GM21360 (cell line): ENCODE results near the gene TSNAX.
"Not testable (repeated sequence)": the region's sequence is repeated elsewhere in the genome, so short reads cannot be mapped to it uniquely, and the experiment has no call there.

Source experiments
- ATAC-seq: cut with Tn5 transposase; IDR thresholded peaks from one replicate; pipeline ENCODE4 v1.9.1; 2021; ENCODE audit warnings: mild to moderate bottlenecking, moderate library complexity; ENCODE audit not compliant: unreplicated experiment

TSNAX gene, protein sequence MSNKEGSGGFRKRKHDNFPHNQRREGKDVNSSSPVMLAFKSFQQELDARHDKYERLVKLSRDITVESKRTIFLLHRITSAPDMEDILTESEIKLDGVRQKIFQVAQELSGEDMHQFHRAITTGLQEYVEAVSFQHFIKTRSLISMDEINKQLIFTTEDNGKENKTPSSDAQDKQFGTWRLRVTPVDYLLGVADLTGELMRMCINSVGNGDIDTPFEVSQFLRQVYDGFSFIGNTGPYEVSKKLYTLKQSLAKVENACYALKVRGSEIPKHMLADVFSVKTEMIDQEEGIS

DNA sequence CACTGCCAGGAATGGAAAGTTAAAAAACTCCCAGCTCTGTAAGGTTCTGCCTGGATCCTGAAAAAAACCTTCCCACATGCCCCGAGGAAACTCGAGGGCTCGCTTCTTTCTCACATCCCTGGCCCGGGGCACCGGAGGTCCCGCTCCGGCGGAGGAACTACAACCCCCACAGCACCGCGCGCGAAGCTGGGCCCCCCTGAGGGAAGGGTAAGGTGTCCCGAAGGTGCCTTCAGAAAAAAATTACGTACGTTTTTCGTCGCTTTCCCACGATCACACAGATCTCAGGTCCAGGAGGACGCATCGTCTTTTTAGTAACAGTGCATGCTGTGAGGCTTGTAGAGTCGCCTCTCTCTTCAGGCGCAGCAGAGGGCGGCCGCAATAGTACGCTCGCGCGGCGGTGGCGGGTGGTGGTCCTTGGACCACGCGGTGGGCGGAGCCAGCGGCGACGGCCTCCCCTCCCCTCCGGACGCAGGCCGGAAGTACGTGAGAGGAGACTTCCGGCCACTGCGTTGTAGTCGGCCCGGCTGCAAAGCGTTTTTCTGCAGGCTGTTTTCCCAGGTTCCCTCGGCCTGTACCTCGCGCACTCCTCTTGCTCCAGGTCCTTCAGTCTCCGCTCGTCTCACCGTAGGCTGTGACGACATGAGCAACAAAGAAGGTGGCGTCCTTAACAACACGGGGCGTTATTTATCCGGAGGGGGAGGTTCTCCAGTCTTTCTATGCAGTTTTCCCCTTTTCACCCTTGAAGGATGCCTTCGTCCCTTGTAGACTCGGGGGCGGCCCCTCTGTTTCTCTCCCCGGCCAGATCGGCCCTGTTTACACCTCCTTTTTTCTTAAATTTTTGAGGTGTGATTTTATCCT lies at the start of gene TSNAX:
TSNAX (plus strand) TSS at position 498 of the 858 bp plus-strand sequence; CDS start at position 640, 142 bp downstream.
- ATAC-seq: peak; percentile 94

DNA sequence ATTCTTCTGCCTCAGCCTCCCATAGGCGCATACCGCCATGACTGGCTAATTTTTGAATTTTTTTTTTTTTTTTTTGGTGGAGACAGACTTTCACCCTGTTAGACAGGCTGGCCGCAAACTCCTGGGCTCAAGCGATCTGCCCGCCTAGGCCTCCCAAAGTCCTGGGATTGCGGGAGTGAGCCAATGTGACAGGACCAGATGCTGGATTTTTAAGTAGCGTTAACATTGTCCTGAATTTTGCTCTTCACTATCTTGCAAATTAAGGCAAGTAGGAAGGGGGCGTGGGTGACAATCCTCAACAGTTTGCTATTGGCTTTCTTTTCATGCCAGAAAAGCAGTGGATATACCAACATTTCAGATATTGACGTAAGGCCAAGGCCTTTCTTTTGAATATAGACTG lies 49.7 kb upstream of the TSNAX start:
- no peak for ATAC-seq

DNA sequence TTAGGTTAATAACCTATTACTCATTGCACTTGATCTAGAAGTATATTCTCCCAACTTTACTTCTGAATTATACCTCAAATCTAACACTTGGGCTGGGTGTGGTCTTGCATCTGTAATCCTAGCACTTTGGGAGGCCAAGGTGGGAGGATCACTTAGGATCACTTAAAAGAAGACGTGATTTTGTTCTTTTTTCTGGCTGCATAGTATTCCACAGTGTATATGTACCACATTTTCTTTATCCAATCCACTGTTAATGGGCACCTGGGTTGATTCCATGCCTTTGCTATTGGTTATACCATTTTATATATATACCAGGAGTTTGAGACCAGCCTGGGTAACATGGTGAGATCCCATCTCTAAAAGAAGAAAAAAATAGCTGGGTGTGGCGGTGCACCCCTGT lies 48.5 kb upstream of the TSNAX start:
- no peak for ATAC-seq

DNA sequence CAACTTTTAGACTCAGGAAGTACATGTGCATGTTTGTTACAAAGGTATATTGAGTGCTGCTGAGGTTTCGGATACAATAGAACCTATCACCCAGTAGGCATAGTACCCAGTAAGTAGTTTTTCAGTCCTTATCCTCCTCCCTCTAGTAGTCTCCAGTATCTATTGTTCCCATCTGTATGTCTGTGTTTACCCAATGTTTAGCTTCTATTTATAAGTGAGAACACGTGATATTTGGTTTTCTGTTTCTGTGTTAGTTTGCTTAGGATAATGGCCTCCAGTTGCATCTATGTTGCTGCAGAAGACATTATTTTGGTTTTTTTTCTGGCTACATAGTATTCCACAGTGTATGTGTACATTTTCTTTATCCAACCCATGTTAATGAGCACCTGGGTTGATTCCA lies 47.2 kb upstream of the TSNAX start:
- no peak for ATAC-seq

DNA sequence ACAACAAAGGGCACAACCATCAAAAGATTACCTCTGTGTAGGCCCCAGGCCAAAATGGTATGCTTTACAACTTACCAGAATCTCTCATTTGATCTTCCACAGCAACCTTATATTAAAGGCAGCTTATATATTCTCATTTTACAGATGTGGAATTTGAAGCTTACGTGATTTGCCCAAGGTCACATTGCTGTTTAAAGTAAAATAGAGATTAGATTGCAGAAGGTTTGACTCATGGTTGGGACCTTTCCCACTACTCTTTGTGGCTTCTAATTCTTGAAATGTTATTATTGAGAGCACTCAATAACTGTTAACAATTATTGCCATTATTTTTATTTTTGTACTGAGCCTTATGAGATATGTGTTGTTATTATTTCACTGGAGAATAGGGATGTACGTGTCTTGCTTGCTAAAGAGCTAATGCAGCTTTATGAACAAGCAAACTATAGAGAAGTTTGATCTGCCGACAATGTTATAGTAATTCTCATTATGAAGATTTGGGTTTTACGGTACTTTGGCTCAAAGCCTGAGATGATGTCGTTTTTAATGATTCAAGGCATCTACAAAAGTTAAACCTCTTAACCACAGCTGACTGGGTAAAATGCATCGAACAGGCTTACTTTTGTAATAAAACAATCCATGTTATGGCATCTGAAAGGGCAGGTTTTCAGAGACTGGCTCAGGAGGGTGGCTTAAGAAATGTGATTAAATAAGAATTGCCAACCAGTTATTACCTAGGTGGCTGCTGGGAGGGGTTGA lies 43.3 kb upstream of the TSNAX start:
- ATAC-seq: no peak

DNA sequence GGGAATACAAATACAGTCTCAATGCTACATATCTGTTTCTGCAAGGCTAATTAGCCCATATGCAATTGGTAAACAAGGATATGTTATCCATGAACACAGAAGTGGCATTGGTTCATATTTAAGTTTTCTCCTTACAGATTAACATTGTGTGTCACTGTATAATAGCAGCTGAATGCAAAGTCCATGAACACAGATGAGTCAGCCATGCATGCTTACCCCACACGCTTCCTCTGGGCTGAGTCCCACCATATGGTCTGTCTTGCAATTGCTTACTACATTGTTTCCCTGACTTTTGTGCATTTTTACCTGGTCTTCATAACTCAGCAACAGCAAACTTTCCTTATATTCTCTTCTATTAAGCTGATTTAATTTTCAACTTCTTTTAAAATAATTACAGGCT lies 41.5 kb upstream of the TSNAX start:
- ATAC-seq: no peak

DNA sequence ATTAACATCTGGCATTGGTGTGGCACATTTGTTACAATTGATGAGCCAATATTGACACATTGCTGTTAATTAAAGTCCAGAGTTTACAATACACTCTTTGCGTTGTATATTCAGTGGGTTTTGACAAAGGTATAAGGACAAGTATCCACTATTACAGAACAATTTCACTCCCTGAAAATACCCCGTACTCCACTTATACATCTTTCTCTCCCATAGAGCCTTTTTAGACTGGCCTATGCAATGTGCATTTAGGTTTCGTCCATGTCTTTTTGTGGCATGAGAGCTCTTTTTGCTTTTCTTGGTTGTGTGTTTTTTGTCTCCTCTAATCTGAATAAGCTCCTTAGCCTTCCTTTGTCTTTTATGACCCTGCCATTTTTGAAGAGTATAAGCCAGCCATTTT lies 40.6 kb upstream of the TSNAX start:
- ATAC-seq: no peak

DNA sequence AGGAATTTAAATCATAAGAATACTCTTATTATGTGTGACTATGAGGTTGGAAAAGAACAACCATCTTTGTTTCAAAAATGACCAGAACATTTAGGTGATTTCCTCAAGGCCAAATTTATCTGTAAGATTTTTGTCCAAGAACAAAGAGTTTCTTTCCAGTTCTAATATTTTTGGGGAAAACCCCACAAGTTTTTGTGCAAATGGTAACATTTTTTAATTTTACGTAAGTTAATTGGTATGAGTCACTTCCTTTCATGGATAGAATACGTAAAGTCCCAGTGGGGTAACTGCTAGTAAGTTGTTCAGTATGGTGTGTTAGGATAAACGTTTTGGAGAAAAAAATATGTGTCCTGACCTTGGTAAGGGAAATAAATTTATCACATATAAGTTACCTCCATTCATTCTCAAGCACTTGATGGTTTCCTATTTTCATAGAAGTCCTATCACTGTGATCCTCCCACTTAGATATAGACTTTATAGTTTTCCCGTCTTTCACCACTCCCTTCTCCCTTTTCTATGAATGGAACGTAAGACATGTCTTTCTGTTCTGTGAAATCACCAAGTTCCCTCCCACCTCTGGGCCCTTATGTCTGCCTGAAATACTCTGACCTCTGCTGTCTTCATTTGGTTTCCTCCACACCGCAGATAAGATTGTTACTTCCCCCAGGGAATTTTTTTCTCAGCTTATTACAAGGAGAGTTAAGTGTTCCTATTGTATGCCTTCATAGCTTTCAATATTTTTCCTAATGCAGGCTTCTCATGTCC lies 34.9 kb upstream of the TSNAX start:
- no peak for ATAC-seq

DNA sequence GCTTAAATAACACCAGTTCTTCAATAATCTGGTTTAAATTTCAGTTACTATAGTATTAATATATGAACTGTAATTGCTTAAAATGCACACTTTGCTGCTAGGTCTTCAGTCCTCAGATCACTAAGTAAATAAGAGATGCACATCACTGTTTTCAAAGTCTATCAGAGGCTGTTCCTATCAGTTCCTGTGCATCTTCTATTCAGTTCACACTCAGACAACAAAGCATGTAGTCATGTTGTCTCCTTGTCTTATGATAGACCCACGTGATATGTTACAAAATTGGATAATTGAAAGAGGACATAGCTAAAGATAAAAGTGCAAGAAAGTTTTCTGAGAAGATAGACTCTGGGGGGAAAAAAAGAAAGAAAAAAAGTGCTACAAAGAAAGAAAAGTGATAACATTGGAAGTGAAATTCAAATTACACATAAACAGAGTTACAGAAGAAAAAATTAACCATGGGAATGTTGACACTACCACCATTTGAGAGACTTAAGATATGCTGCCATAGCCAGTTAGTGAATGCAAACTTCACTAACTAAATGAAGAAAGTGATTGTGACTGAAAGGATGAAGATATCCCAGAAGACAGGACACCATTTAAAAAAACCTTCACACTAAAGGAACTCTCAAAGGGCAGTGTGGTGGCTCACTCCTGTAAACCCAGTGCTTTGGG lies 33.9 kb upstream of the TSNAX start:
- ATAC-seq: no peak

DNA sequence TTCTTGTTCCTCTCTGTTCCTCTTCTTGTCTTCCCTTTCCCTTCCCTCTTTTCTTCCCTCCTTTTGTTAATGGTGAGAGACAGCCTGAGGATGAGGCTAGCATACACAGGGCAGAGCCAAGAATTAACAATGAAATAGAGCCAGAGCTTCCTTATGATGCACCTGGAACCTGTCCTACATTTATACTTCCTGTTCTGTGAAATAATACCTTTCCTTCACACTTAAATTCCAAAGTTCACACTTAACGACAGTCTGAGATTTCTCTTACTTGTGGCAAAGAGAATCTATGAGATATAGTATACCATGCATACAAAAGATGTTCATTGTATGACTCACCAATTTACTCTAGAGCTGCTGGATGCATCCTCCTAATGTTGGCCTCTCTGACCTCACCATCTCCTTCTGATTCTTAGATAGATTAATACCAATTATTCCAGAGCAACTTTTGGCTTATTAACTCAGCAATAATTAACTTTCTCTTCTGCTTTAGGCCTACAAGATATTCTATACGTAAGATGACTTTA lies 30.8 kb upstream of the TSNAX start:
- no peak for ATAC-seq

DNA sequence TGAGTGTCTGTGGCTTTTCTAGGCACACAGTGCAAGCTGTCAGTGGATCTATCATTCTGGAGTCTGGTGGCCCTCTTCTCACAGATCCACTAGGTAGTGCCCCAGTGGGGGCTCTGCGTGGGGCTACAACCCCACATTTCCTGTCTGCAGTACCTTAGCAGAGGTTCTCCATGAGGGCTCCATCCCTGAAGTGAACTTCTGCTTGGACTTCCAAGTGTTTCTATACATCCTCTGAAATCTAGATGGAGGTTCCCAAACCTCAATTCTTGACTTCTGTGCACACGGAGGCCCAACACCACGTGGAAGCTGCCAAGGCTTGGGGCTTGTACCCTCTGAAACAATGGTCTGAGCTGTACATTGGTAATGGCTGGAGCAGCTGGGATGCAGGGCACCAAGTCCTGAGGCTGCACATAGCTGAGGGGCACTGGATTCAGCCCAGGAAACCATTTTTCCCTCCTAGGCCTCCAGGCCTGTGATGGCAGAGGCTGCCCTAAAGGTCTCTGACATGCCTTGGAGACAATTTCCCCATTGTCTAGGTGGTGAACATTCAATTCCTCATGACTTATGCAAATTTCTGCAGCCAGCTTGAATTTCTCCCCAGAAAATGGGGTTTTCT lies 29.2 kb upstream of the TSNAX start:
- ATAC-seq: no peak

DNA sequence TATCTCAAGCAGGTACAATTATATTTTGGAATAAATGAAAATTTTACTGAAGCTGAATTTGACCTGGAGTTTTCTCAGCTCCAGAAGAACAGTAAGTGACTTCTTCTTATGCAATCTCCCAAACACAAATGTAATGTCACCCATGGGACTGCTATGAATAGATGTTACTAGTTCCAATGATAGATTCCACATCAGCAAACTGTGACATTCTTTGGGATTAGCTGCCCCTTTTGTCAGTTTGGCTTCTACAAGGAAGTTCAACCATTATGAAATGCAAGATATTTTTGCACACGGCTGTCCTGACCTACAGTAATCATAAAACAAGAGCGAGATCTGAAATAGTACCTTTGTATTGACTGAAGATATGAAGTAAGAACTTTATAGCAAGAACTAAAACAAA lies 27.8 kb upstream of the TSNAX start:
- ATAC-seq: no peak

DNA sequence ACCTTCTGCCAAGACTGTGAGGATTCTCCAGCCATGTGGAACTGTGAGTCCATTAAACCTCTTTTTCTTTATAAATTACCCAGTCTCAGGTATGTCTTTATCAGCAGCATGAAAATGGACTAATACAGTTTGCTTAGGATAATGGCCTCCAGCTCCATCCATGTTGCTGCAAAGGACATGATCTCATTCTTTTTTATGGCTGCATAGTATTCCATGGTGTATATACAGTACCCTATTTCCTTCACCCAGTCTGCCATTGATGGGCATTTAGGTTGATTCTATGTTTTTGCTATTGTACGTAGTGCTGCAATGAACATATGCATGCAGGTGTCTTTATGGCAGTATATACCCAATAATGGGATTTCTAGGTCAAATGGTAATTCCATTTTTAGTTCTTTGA lies 25.3 kb upstream of the TSNAX start:
- not testable (repeated sequence) for ATAC-seq

DNA sequence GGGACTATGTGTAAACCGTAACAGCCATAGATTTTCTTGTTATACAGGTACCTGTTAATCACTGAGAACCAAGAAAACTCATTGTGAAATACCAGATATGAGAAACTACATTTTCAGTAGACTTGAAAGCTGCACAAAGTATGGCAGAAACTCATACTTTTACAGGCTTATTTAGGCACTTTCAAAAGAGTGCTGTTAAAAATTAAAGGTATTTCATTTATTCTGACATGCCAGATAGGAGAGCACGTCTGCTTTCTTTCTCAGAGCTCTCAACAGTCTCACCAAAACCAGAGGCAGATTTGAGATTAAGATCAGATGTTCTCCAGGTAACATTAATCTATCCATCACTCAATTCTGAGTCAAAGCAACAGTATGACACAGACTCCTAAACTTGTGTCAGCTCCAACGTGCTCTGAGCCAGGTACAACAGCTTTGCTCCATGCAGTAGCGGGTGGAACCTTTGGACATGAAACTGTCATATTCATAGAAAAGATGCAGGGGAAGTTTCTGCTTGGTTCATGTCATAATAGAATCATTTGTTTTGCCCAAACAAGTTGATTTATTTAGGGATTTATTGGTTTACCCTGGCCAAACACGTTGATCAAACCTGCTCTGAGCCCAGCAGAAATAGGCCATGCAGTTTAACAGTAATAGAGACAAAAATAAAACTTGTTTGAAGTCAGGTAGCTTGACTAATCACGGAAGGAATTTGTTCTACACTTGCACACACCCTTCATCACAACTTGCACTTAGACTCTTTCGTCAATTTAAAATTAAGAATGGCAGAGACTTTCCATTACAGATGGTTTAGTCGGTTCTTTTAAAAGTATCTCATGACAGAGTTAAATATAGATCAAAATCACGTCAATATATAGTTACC lies 20.8 kb upstream of the TSNAX start:
- ATAC-seq: no peak

DNA sequence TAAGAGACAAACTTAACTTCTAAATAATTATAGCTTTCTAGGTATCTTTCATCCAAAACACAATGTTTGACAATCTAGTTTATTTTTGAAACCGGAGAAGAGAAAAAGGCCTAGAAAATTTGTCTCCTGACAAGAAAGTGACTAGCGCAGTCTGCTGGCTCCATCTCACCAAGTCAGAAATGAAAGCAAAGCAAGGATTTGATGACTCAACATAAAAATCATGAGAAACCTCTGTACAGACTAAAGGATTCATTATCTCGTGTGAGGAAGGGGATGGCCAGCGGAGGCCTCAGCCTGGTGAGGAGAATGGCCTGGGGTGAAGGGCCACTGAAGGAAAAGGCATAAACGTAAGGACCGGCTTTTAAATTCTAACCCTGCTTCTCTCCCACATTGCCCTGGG lies 20.0 kb upstream of the TSNAX start:
- no peak for ATAC-seq

DNA sequence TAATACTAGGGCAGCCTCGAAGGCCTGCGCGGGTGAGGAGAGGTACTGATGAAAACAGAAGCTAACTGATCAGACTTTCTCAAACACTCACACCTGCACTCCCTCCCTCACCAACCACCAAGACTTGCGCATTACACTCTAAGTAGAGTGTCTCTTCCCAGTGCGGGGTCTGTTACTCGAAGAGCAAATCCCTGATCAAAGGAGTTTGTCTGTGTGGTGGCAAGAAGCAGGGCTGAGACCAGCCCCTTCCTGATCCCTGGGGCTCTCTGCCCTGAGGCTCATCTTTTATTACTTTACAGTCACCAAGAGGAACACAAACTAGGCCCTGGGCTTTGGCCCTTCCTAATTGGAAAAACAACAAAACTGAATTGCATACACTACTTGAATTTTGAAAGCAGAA lies 19.5 kb upstream of the TSNAX start:
- no peak for ATAC-seq

DNA sequence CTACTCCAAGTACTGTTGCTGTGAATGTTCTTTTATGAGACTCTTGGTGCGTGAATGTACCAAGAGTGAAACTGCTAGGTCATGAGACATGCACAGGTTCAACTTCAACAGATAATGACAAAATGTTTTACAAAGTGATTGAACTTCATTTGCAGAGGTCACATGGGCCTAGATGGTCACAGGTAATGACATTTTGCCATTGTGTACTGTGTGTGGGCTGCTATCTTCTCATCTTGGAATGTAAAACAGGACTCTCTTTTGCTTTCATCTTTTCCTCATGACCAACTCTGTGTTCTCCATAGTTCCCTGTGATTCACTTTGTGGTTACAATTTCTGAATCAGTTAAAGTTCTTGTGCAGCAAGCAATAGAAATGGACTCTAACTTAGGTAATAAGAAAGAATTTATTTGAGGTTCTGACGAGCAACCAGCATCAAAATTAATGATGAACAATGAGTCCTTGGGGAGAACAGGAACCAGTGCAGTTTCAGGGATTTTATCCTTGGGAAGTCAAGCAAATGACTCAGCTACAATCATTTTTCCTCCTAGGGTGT lies 16.2 kb upstream of the TSNAX start:
- ATAC-seq: peak; percentile 58

DNA sequence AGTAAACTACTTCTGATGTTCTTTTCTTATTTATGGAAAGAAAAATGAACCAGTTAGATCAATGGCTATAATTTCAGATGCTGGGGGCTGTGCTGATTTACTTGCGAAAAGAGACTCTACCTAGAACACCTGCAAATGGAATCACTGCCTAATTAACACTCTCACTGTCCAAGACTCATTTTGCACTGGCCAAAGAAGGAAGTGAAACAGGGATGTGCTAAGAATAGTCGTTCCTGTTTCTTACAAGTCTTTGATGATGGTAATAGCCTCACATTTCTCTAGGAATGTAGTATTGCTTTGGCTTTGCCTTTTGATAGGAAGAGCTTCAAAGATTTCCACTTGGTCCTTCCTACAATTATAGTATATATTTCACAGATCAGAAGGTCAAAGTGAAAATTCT lies 12.7 kb upstream of the TSNAX start:
- ATAC-seq: no peak
